WTC11 (cell line): ENCODE measurements around the gene PRRC2A. TPM values are rescaled to one million over a fixed set of nuclear protein-coding genes. Genes with fewer than 3 reads are reported as not detected.

Source experiments
- ELF4 ChIP-seq: sonication (generic); formaldehyde crosslinking; IDR thresholded peaks from 2 replicates; pipeline ENCODE4 v1.8.1; 2022; ENCODE audit warnings: low read depth, mild to moderate bottlenecking, moderate library complexity, missing genetic modification reagents
- EMX1 ChIP-seq: fragments of 250-450 bp; sonication (Bioruptor Pico); IDR thresholded peaks from 2 replicates; pipeline ENCODE4 v1.8.0; 2021; ENCODE audit warnings: mild to moderate bottlenecking
- FOXJ3 ChIP-seq: sonication (generic); formaldehyde crosslinking; IDR thresholded peaks from 2 replicates; pipeline ENCODE4 v1.9.0; 2021; ENCODE audit warnings: missing genetic modification reagents, mild to moderate bottlenecking, borderline replicate concordance
- FOXP1 ChIP-seq: sonication (generic); formaldehyde crosslinking; IDR thresholded peaks from 2 replicates; pipeline ENCODE4 v1.8.0; 2022; ENCODE audit warnings: missing genetic modification reagents, mild to moderate bottlenecking, moderate library complexity, borderline replicate concordance
- NR1H2 ChIP-seq: sonication (generic); formaldehyde crosslinking; IDR thresholded peaks from 2 replicates; pipeline ENCODE4 v1.9.0; 2021; ENCODE audit warnings: mild to moderate bottlenecking, moderate library complexity, missing genetic modification reagents
- TEAD4 ChIP-seq: sonication (generic); formaldehyde crosslinking; IDR thresholded peaks from 2 replicates; pipeline ENCODE4 v1.8.0; 2022; ENCODE audit warnings: mild to moderate bottlenecking, missing genetic modification reagents
- ZNF232 ChIP-seq: sonication (generic); formaldehyde crosslinking; IDR thresholded peaks from 2 replicates; pipeline ENCODE4 v1.8.0; 2022; ENCODE audit warnings: mild to moderate bottlenecking, missing genetic modification reagents
- total RNA-seq: library from RNA; stranded (reverse); gene quantifications from 3 replicates; pipeline ENCODE4 v1.2.3, GENCODE V29; 2021
- TF ChIP-seq, protein P1 (sequence below): fragments of 250-450 bp; sonication (Bioruptor Pico); IDR thresholded peaks from 2 replicates; pipeline ENCODE4 v1.9.0; 2021; ENCODE audit warnings: mild to moderate bottlenecking, borderline replicate concordance
- TF ChIP-seq, protein P2 (sequence below): sonication (generic); formaldehyde crosslinking; IDR thresholded peaks from 2 replicates; pipeline ENCODE4 v1.8.0; 2023; ENCODE audit warnings: missing genetic modification reagents, mild to moderate bottlenecking, borderline replicate concordance
- TF ChIP-seq, protein P3 (sequence below): sonication (generic); formaldehyde crosslinking; conservative IDR thresholded peaks from 2 replicates; pipeline ENCODE4 v1.8.1; 2023; ENCODE audit warnings: mild to moderate bottlenecking, low read depth, missing genetic modification reagents, moderate library complexity
- TF ChIP-seq, protein P4 (sequence below): fragments of 250-450 bp; sonication (Bioruptor Pico); IDR thresholded peaks from 2 replicates; pipeline ENCODE4 v1.9.0; 2021; ENCODE audit warnings: mild to moderate bottlenecking
- TF ChIP-seq, protein P5 (sequence below): fragments of 250-450 bp; sonication (Bioruptor Pico); IDR thresholded peaks from 2 replicates; pipeline ENCODE4 v1.8.0; 2021; ENCODE audit warnings: mild to moderate bottlenecking
- TF ChIP-seq, protein P6 (sequence below): sonication (generic); formaldehyde crosslinking; IDR thresholded peaks from 2 replicates; pipeline ENCODE4 v1.8.0; 2022; ENCODE audit warnings: mild to moderate bottlenecking, missing genetic modification reagents

Gene PRRC2A
- total RNA-seq, 1 experiment from 2014 or later = 372 TPM

DNA sequence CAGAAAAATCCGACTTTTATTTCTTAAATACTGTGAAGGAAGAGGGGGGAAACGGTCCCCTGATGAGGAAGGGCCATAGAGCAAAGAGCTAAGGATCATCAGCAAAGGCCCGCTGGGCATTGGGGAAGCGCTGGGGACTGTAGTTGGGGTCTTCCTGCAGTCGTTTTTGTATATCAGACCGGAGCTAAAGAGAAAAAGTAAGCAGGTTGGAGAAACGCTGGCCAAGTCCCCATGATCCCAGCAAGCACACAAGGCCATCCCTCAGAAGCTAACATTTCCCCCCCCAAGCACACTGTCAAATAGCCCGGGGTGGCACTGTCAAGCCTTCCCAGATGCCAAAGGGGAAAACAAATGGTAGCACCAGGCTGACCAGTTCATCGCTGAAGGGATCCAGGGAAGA lies 18.5 kb downstream of the PRRC2A start (continued):
- TF ChIP-seq TEAD4 (CRISPR knock-in tag) (no peak), ELF4 (no peak), FOXP1 (CRISPR knock-in tag) (no peak), FOXJ3 (CRISPR knock-in tag) (no peak), NR1H2 (CRISPR knock-in tag) (no peak), ZNF232 (CRISPR knock-in tag) (no peak), EMX1 (0 out of 2 replicates have a peak, but pooled peaks have one; percentile 18)
- TF ChIP-seq, protein P1, sequence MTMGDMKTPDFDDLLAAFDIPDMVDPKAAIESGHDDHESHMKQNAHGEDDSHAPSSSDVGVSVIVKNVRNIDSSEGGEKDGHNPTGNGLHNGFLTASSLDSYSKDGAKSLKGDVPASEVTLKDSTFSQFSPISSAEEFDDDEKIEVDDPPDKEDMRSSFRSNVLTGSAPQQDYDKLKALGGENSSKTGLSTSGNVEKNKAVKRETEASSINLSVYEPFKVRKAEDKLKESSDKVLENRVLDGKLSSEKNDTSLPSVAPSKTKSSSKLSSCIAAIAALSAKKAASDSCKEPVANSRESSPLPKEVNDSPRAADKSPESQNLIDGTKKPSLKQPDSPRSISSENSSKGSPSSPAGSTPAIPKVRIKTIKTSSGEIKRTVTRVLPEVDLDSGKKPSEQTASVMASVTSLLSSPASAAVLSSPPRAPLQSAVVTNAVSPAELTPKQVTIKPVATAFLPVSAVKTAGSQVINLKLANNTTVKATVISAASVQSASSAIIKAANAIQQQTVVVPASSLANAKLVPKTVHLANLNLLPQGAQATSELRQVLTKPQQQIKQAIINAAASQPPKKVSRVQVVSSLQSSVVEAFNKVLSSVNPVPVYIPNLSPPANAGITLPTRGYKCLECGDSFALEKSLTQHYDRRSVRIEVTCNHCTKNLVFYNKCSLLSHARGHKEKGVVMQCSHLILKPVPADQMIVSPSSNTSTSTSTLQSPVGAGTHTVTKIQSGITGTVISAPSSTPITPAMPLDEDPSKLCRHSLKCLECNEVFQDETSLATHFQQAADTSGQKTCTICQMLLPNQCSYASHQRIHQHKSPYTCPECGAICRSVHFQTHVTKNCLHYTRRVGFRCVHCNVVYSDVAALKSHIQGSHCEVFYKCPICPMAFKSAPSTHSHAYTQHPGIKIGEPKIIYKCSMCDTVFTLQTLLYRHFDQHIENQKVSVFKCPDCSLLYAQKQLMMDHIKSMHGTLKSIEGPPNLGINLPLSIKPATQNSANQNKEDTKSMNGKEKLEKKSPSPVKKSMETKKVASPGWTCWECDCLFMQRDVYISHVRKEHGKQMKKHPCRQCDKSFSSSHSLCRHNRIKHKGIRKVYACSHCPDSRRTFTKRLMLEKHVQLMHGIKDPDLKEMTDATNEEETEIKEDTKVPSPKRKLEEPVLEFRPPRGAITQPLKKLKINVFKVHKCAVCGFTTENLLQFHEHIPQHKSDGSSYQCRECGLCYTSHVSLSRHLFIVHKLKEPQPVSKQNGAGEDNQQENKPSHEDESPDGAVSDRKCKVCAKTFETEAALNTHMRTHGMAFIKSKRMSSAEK (CRISPR knock-in tag) = no peak
- TF ChIP-seq, protein P2, sequence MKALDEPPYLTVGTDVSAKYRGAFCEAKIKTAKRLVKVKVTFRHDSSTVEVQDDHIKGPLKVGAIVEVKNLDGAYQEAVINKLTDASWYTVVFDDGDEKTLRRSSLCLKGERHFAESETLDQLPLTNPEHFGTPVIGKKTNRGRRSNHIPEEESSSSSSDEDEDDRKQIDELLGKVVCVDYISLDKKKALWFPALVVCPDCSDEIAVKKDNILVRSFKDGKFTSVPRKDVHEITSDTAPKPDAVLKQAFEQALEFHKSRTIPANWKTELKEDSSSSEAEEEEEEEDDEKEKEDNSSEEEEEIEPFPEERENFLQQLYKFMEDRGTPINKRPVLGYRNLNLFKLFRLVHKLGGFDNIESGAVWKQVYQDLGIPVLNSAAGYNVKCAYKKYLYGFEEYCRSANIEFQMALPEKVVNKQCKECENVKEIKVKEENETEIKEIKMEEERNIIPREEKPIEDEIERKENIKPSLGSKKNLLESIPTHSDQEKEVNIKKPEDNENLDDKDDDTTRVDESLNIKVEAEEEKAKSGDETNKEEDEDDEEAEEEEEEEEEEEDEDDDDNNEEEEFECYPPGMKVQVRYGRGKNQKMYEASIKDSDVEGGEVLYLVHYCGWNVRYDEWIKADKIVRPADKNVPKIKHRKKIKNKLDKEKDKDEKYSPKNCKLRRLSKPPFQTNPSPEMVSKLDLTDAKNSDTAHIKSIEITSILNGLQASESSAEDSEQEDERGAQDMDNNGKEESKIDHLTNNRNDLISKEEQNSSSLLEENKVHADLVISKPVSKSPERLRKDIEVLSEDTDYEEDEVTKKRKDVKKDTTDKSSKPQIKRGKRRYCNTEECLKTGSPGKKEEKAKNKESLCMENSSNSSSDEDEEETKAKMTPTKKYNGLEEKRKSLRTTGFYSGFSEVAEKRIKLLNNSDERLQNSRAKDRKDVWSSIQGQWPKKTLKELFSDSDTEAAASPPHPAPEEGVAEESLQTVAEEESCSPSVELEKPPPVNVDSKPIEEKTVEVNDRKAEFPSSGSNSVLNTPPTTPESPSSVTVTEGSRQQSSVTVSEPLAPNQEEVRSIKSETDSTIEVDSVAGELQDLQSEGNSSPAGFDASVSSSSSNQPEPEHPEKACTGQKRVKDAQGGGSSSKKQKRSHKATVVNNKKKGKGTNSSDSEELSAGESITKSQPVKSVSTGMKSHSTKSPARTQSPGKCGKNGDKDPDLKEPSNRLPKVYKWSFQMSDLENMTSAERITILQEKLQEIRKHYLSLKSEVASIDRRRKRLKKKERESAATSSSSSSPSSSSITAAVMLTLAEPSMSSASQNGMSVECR (CRISPR knock-in tag) = no peak
- TF ChIP-seq, protein P3, sequence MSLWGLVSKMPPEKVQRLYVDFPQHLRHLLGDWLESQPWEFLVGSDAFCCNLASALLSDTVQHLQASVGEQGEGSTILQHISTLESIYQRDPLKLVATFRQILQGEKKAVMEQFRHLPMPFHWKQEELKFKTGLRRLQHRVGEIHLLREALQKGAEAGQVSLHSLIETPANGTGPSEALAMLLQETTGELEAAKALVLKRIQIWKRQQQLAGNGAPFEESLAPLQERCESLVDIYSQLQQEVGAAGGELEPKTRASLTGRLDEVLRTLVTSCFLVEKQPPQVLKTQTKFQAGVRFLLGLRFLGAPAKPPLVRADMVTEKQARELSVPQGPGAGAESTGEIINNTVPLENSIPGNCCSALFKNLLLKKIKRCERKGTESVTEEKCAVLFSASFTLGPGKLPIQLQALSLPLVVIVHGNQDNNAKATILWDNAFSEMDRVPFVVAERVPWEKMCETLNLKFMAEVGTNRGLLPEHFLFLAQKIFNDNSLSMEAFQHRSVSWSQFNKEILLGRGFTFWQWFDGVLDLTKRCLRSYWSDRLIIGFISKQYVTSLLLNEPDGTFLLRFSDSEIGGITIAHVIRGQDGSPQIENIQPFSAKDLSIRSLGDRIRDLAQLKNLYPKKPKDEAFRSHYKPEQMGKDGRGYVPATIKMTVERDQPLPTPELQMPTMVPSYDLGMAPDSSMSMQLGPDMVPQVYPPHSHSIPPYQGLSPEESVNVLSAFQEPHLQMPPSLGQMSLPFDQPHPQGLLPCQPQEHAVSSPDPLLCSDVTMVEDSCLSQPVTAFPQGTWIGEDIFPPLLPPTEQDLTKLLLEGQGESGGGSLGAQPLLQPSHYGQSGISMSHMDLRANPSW (CRISPR knock-in tag) = no peak
- TF ChIP-seq, protein P4, sequence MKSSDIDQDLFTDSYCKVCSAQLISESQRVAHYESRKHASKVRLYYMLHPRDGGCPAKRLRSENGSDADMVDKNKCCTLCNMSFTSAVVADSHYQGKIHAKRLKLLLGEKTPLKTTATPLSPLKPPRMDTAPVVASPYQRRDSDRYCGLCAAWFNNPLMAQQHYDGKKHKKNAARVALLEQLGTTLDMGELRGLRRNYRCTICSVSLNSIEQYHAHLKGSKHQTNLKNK (CRISPR knock-in tag) = no peak
- TF ChIP-seq, protein P5, sequence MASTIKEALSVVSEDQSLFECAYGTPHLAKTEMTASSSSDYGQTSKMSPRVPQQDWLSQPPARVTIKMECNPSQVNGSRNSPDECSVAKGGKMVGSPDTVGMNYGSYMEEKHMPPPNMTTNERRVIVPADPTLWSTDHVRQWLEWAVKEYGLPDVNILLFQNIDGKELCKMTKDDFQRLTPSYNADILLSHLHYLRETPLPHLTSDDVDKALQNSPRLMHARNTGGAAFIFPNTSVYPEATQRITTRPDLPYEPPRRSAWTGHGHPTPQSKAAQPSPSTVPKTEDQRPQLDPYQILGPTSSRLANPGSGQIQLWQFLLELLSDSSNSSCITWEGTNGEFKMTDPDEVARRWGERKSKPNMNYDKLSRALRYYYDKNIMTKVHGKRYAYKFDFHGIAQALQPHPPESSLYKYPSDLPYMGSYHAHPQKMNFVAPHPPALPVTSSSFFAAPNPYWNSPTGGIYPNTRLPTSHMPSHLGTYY (CRISPR knock-in tag) = no peak; the same call in 1 of the 2 replicates
- TF ChIP-seq, protein P6, sequence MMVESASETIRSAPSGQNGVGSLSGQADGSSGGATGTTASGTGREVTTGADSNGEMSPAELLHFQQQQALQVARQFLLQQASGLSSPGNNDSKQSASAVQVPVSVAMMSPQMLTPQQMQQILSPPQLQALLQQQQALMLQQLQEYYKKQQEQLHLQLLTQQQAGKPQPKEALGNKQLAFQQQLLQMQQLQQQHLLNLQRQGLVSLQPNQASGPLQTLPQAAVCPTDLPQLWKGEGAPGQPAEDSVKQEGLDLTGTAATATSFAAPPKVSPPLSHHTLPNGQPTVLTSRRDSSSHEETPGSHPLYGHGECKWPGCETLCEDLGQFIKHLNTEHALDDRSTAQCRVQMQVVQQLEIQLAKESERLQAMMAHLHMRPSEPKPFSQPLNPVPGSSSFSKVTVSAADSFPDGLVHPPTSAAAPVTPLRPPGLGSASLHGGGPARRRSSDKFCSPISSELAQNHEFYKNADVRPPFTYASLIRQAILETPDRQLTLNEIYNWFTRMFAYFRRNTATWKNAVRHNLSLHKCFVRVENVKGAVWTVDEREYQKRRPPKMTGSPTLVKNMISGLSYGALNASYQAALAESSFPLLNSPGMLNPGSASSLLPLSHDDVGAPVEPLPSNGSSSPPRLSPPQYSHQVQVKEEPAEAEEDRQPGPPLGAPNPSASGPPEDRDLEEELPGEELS (CRISPR knock-in tag) = no peak
